Measurements from ENCODE around the gene HS6ST2.

The HS6ST2 gene

DNA sequence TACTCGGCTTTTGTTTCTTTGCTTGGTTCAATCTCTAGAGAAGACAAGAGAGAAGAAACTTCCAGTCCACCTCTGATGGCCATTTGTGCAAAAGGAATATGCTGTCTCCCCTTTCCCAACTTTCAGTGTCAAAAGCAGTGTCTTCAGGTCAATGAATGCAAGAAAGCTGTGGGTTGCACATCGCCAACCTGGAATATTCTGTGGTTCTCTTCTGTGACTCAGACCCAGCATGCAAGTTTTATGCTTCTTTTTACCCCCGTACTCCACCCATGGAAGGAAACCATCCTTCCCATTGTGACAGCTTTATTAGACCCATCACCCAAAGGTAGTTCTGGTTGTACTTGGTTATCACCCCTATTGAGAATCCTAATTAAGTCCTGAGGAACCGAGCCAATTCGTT lies 334.0 kb downstream of the HS6ST2 start:
- in situ Hi-C loops (cut with HindIII; ENCODE audit: low sequenced_read_pairs), result loop anchor here (25.0 kb wide), 2 partner anchors 337 to 787 kb away; no protein-coding TSS in a partner anchor

DNA sequence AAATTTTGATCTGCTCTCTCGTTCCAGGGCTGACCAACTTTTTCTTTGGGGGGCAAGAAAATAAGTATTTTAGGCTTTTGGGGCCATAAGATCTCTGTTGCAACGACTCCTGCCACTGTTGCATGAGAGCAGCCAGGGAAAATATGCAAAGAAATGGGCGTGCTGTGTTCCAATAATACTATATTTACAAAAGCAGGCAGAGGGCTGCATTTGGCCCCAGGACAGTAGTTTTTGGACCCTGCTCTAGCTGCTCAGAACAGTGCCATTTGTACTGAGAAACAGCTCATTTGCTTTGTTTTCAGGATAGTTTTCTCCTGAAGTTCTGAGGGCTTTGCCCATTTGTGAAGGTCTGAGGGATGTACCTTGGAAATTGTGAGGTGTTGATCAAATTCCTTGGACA lies 334.5 kb downstream of the HS6ST2 start:
- in situ Hi-C loops (cut with HindIII; ENCODE audit: low sequenced_read_pairs), result loop anchor here (25.0 kb wide), 2 partner anchors 337 to 787 kb away; no protein-coding TSS in a partner anchor

DNA sequence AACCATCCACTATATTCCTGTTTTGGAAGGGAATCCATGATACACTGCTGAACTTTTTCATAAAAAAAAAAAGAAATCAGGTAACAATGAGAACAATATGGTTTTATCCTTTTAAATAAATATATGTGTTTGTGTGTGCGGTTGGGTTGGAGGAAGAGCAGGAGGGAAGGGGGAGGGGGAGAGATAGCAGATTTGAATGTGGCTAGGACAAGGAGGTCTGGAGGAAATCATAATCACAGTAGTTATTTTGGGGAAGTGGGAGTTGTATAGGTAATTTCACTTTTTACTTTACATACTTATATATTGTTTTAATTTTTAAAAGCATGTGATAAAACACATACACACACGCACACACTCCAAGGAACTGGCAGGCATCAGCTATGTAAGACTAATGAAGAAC lies 335.1 kb downstream of the HS6ST2 start:
- in situ Hi-C loops (cut with HindIII; ENCODE audit: low sequenced_read_pairs), result loop anchor here (25.0 kb wide), 2 partner anchors 336 to 786 kb away; no protein-coding TSS in a partner anchor

DNA sequence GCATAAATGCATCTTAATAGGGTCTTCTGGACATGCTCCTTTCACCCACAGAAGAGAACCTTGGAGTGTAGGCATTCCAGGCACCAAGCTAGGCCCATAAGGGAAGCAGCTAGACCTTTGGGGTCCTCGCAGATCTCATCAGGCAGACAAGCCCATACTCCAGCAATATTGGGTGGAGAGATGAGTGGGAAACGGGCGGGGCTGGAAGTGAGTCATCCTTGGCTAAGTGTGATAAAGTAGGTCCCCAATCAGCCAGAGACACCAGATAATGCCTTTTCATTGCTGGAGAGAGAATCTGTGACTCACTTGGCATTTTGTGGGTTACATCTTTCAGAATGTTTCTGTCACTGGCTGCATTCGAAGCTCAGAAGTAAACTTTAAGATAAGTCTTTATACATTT lies 336.3 kb downstream of the HS6ST2 start:
- in situ Hi-C loops (cut with HindIII; ENCODE audit: low sequenced_read_pairs), result loop anchor here (25.0 kb wide), 2 partner anchors 335 to 785 kb away; no protein-coding TSS in a partner anchor

DNA sequence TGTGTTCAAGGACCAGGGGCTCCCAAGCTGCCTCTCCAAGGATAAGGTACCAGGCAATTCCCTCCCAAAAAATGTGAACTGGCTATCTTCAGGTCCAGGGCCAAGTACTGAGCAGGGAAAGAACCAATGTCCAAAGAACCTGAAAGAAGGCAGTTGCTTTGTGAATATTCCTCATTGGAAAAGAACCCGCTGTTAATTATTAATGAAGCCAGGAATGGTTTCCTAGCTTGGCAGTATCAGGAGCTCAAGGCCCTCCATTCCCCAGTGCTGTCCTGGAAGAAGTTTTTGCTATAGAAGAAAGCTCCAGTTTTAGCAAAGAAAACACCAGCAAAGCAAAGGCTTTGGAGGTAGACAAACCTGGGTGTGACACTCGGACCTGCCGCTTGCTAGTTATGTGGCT lies 339.6 kb downstream of the HS6ST2 start:
- in situ Hi-C loops (cut with HindIII; ENCODE audit: low sequenced_read_pairs), result loop anchor here (25.0 kb wide), 2 partner anchors 332 to 782 kb away; no protein-coding TSS in a partner anchor

DNA sequence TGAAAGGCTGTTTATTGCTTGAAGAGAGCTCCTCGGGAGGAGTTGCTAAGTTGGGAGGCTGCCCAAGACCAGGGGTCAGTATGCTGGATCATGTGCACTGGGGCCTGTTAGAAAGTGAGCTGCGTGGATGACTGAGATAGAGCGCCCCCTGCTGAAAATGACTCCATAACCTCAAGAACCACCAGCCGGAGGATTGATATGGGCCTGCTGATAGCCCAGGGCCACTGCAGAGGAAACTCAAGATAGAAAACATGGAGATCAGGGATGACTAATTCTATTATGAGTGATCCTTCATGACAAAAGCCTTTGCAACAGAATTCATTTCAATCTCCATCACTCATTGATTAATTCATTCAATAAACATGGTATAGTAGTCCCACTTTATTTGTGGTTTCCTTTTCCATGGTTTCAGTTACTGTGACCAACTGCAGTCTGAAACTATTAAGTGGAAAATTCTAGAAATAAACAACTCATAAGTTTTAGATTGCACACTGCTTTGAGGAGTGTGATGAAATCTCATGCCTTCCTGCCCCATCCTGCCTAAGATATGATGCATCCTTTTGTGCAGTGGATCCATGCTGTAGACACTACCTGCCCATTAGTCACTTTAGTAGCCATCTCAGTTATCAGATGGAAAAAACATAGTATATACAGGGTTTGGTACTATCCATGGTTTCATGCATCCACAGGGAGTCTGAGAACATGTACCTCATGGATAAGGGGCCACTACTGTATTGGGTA lies 342.9 kb downstream of the HS6ST2 start:
- in situ Hi-C loops (cut with HindIII; ENCODE audit: low sequenced_read_pairs), result loop anchor here (25.0 kb wide), 2 partner anchors 328 to 778 kb away; no protein-coding TSS in a partner anchor

DNA sequence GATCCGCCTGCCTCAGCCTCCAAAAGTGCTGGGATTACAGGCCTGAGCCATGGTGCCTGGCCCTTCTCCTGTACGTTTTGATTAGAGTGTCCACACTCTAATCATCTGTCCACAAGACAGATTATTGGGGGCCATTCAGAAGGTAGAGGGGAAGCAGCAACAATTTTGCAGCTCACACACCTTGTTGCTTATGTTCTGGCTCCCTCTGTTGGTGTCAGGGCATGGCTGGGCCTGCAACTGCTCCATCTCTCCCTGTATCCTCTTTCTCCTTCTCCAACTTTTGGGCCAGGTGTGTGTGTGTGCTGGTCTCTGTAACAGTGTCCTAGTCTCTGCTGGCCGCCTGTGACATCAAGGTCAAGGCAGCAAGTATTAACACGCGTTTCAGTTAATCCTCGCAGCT lies 344.1 kb downstream of the HS6ST2 start:
- in situ Hi-C loops (cut with HindIII; ENCODE audit: low sequenced_read_pairs), result loop anchor here (25.0 kb wide), 2 partner anchors 327 to 777 kb away; no protein-coding TSS in a partner anchor

DNA sequence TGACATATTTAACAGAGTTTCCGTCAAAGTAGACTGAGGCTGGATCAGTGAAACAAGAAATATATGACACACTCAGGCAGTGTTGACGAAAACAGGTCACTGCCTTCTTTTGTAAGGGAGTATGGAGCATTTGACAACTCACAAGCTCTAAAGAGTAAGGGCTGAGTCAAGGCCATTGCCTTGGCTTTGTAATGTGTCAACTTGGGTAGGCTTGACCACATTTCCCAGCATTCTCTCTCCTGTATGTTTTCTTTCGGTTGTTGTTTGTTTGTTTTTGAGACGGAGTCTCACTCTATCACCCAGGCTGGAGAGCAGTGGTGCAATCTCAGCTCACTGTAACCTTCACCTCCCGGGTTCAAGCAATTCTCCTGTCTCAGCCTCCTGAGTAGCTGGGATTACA lies 344.6 kb downstream of the HS6ST2 start:
- in situ Hi-C loops (cut with HindIII; ENCODE audit: low sequenced_read_pairs), result loop anchor here (25.0 kb wide), 2 partner anchors 326 to 776 kb away; no protein-coding TSS in a partner anchor

DNA sequence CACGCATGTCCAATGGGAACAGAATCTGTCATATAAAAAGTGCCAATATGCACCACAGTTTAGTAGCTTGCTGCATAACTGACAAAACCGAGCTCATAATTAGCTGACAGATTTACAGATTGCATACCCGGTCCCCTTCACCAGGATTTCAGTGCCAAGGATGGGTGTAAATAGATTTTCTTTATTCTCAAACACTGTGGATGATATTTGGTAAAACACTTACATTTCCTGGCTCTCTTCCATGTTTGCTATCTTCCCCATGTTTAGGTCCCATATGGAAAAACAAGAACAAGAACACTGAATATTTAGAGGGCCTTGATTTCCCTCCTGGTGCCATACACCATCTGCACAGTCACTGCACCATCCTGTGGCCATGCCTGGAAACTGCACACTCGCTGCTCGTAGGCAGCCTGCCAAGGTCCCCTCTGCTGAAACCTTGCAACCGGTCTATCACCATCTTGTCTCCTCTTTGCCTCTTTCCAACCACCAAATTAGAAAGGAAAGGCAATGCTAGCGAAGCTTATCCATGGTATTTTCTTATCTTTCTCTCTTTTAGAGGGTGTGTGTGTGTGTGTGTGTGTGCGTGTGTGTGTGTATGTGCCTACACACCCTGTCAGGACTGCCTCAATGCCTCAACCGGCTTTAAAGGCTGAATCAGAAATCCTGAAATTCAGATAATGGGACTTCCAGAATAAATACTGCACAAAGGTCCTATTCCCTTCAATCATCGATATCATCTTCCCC lies 345.4 kb downstream of the HS6ST2 start:
- in situ Hi-C loops (cut with HindIII; ENCODE audit: low sequenced_read_pairs), result loop anchor here (25.0 kb wide), 2 partner anchors 326 to 776 kb away; no protein-coding TSS in a partner anchor

DNA sequence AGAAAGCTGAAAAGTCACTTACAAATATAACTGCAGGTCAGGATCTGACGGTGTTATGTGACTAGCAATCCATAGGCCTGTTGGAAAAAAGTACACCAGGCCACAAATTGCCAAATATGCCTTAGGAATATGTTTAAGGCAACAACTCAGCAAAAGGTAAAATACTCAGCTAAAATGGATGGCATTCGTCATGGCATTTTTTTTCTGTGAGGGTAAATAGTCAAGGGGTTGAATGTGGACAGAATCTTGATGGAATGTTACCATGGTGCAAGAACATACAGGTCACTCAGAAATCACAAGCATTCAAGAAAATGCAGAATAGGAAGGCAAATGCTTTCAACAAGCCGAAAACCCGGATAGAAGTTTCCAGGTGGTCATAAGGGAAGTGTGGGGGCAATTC lies 347.9 kb downstream of the HS6ST2 start:
- in situ Hi-C loops (cut with HindIII; ENCODE audit: low sequenced_read_pairs), result loop anchor here (25.0 kb wide), 2 partner anchors 323 to 773 kb away; no protein-coding TSS in a partner anchor

DNA sequence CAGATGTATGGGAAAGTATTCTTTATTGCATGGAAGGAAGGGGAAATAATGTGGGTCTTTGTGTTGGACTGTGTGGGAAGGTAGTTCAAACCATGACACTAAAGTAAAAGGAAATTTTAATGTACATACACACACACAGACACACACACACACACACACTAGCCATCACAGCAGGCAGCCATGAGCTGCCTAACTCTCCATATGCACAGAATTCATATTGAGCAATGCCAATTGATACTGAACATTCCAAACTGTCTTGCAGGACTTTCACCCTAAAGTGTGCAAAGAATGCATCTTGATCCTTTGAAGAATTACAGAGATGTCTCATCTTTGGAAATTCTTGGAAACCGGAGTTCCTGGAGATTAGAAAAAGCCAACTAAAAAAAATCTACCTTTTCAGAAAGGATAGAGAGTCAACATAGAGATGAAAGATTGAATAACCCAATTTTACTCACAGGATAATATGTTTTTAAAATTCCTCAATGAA lies 349.0 kb downstream of the HS6ST2 start:
- in situ Hi-C loops (cut with HindIII; ENCODE audit: low sequenced_read_pairs), result loop anchor here (25.0 kb wide), 2 partner anchors 322 to 772 kb away; no protein-coding TSS in a partner anchor

DNA sequence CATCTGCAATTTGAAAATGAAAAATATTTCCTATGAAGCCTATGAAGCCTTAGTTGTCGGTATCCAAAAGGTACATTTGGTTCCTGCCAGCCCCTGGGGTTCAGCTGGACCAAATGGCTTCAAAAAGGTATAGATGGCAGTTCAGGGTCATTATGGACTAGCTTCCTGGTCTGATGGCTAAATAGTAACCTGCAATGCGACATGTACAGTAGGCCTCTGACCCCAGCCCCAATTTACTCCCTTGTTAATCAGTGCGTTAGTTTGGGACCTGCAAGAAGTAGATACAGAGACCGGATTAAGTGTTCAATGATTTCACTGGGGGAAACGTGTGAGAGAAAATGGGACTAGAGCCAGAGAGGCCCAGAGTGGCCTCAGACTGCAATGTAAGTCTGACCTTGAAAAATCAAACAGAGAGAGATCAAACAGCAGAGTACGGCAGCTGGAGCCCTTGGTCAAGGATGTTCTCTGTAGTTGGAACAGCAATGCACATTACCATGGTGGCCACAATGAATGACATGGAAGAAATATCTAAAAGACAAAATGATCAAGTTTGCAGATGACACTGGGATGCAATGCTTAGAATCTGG lies 354.6 kb downstream of the HS6ST2 start:
- in situ Hi-C loops (cut with HindIII; ENCODE audit: low sequenced_read_pairs), result loop anchor here (25.0 kb wide), 2 partner anchors 316 to 766 kb away; no protein-coding TSS in a partner anchor

DNA sequence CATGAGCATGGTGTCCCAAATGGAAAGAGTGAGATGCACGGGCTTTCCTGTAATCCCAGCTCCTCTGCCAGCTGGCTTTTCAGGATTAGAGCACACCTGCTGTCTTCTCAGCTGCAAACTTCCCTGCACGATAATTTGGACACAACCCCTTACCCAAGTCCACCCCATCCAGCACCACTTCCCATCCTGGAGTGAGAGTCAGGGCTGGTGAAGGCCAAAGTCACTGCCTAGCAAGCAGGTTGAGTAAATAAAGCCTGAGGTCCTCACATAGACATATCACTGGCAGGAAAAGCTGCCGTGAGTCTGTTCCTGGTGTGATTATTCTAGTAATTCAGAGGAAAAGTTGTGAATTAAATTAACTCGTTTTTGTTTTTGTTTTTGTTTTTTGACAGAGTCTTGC lies 355.7 kb downstream of the HS6ST2 start:
- in situ Hi-C loops (cut with HindIII; ENCODE audit: low sequenced_read_pairs), result loop anchor here (25.0 kb wide), 2 partner anchors 315 to 765 kb away; no protein-coding TSS in a partner anchor

DNA sequence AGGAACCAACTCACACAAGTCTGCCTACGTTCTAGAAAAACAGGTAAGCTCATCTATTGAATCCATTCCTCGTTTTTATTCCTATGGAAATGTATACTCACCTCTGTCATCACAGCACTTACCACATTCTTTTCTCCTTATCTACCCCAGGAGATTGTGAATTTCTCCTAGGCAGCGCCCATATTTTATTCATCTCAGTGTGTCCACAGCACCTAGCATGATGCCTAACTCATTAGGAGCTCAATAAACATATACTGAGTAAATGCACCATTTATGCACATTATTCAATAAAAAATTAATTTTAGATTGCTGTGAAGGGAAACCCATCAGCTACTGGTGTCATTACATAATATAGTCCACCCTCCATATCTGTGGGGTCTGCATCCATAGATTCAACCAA lies 363.4 kb downstream of the HS6ST2 start:
- in situ Hi-C loops (cut with HindIII; ENCODE audit: low sequenced_read_pairs), result no loop called here

DNA sequence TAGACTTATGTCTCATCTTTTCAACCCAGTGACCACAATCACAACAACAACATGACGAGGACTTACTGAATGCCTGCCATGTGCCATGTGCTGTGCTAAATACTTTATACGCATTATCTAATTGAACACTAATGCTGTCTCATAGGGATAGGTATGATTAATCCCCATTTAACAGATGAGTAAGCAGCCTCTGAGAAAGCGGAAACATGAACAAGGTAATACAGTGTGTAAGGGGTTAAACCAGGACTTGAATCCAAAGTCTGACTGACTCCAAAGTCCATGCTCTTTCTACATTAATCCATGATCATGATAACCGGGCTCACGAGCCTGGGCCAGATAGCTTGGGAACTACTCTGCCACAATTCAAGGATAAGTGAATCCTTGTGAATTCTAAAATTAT lies 364.3 kb downstream of the HS6ST2 start:
- in situ Hi-C loops (cut with HindIII; ENCODE audit: low sequenced_read_pairs), result no loop called here

DNA sequence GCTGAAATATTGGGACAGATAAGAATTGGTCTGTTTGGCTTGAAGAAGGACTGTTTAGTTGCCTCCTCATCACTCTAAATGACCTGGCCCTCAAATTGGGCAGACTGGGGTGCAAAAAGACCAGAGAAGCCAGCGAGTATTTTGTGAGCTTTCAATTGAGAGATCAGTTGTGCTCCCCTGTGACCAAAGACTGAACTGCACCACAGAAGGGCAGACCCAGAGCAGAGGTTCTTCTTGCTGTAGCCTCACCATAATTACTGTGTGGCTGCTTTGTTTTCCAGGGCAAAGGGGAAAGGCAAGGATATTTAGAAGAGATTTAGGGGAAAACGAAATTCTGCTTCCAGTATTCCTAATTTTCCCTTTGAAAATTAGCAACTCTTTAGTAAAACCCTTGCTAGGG lies 365.5 kb downstream of the HS6ST2 start:
- in situ Hi-C loops (cut with HindIII; ENCODE audit: low sequenced_read_pairs), result no loop called here

DNA sequence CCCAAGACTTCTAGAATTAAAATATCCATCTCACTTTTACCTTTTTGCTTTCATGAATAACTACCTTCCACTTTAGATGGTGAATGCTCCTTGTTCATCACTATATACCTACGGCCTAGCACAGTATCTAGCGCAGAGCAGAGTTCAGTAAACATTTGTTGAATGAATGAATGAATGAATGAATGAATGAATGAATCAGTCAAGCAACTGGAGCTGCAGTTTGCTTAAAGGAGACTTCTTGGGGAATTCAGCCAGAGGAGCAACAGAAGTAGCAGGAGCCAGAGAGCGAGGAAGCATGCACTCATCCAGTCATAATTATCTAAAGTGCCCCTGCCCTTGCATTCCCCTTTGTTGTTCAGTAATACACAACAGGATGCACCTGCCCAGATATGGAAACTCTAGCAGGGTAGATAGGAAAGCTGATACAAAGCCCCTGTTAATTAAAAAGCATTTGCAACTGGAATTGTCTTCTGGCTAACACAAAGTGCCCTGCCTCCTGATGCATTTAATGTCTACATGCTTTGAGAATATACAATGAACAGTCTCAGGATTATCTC lies 366.6 kb downstream of the HS6ST2 start:
- in situ Hi-C loops (cut with HindIII; ENCODE audit: low sequenced_read_pairs), result no loop called here

DNA sequence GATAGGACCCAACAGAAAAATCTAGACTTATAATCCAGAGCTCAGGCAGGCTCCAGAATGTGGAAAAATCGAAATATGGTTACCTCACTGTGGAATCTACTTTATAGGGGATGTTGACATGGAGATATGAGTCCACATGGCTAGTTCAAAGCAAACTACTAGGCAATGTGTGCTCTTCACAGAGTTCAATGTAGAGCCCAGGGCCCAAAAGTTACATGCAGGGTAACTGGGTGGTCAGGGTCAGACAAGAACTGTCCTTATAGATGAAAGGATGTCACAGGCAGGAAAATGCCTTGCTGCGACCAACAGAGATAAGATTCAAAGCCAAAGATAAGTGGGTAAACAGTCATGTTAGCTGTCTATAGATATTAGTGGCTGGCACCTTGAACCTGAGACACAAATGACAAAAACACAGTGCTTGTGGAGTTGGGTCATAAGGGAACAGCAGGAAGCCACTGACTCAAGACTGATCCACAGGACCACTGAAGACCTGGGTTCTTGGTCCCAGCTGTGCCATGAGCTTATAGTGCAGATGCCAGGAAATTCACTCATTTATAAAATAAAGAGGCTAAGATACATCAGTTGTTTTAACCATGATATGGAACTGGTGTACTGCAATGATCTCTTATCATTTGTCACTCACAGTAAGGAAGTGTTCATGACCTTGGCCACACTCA lies 367.9 kb downstream of the HS6ST2 start:
- in situ Hi-C loops (cut with HindIII; ENCODE audit: low sequenced_read_pairs), result no loop called here

DNA sequence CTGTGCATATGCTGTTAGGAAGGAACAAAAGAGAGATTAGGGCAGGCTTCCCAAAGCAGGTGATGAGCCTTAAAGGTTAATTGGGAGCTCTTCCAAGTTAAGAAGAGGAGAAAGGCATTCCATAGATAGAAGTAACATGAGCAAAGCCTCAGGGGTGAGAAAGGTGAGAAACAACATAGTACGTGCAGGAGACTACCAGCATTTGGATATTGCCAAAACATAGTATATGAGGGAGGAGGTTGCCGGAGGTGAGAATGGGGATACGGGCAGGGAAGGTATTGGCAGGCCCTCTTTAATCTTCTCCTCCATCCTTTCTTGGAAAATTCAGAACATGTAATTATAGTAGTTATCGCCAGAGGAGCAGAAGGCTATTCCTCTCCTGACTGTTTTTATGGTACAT lies 373.5 kb downstream of the HS6ST2 start:
- in situ Hi-C loops (cut with HindIII; ENCODE audit: low sequenced_read_pairs), result no loop called here

DNA sequence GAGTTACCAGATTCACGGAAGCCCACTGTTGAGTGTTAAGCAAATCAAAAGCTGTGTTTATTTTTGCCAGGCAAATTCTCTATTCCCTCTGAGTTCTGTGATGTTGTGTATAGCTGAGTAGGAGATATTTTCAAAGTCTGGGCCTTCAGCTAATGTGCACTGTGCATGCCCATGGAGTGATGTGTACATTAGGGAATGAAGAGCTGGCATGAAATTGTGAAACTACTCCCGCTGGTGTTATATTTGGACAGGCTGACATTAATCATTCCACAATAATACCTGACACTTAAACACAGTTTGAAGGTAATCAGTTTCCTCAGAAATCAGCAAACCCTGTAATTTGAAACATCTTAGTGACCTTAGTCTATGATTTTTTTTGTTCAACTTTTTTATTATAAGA lies 381.5 kb downstream of the HS6ST2 start:
- in situ Hi-C loops (cut with HindIII; ENCODE audit: low sequenced_read_pairs), result no loop called here

Data from endothelial cell of hepatic sinusoid (primary cell).